ENCODE measurements around the gene FCN1.

Gene FCN1

GRCh38 chr9:134932606-134933005 lies 14.9 kb upstream of the FCN1 start:
- Mint-ChIP-seq H3K27me3 (ENCODE audit: low read depth, poor library complexity) (peaks cover 5% of the 10 kb centered on the region), H3K9me3 (no peaks in the 10 kb centered on the region), H3K4me1 (peaks cover 63% of the 10 kb centered on the region), H3K36me3 (ENCODE audit: low read depth) (no peaks in the 10 kb centered on the region), H3K4me3 (no peak overlapping the region), H3K27ac (no peak overlapping the region)
- DNase-seq: no peak
- TF ChIP-seq, protein P1, sequence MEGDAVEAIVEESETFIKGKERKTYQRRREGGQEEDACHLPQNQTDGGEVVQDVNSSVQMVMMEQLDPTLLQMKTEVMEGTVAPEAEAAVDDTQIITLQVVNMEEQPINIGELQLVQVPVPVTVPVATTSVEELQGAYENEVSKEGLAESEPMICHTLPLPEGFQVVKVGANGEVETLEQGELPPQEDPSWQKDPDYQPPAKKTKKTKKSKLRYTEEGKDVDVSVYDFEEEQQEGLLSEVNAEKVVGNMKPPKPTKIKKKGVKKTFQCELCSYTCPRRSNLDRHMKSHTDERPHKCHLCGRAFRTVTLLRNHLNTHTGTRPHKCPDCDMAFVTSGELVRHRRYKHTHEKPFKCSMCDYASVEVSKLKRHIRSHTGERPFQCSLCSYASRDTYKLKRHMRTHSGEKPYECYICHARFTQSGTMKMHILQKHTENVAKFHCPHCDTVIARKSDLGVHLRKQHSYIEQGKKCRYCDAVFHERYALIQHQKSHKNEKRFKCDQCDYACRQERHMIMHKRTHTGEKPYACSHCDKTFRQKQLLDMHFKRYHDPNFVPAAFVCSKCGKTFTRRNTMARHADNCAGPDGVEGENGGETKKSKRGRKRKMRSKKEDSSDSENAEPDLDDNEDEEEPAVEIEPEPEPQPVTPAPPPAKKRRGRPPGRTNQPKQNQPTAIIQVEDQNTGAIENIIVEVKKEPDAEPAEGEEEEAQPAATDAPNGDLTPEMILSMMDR (IDR thresholded peaks at IDR 0.05): no peak

GRCh38 chr9:134932171-134932570 lies 14.5 kb upstream of the FCN1 start:
- H3K27ac Mint-ChIP-seq: no peak overlapping the region
- peaks cover 58% of the 10 kb centered on the region for H3K4me1 Mint-ChIP-seq
- H3K36me3 Mint-ChIP-seq (ENCODE audit: low read depth): no peaks in the 10 kb centered on the region
- no peak overlapping the region for H3K4me3 Mint-ChIP-seq
- TF ChIP-seq, protein P1 (IDR thresholded peaks at IDR 0.05): no peak
- peaks cover 5% of the 10 kb centered on the region for H3K27me3 Mint-ChIP-seq (ENCODE audit: low read depth, poor library complexity)
- H3K9me3 Mint-ChIP-seq: no peaks in the 10 kb centered on the region
- DNase-seq: no peak

- Mint-ChIP-seq H3K9me3 (peaks cover 2% of the 10 kb centered on the region), H3K4me3 (no peak overlapping the region), H3K36me3 (ENCODE audit: low read depth) (no peaks in the 10 kb centered on the region), H3K27ac (peak overlapping the region; percentile 77), H3K27me3 (ENCODE audit: low read depth, poor library complexity) (no peaks in the 10 kb centered on the region), H3K4me1 (peaks cover 42% of the 10 kb centered on the region)
- no peak for DNase-seq
- TF ChIP-seq, protein P1 (IDR thresholded peaks at IDR 0.05): no peak
These were observed 12.7 kb upstream of the FCN1 start for GRCh38 chr9:134930398-134930797.

DNA sequence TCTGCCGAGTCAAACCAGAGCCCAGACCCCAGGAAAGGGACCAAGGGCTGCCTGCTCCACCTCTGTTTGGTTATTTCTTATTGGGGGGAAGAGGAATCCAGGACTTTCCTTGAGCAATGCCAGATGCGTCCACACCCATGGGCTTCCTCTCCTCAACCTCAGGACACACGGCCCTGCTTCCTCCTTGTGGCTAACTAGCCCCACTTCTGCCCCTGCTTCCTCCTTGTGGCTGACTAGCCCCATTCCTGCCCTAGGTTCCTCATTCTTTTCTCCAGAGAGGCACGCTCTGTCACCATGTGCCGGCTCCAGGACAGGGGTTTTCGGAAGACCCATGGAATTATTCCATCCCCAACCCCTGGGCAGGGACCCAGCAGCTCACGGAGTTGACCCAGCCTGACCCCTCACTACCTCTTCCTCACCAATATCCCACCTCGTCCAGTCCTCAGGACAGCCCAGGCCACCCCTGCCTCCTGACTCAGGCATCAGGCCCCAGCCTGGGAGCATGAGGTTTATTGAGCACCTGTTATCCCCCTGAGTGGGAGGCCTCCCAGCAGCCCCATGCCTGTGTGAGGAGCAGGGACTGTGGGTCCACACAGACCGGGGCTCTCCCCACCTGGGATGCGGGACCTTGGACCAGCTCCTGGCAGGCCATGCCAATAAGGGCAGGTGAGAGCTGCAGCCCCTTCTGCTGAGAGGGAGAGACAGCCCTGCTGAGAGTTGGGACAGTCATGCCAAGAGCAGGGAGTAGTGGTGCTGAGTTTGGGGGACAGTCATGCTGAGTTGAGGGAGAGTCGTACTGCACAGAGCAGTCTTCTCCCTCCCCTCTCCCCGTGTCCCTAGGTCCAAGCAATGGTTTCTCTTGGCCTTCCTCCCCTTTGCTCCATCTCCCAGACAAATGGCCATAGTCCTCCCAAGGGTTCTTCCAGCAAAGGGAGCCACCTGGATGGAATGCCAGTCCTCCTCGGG lies 11.8 kb upstream of the FCN1 start:
- H3K4me3 Mint-ChIP-seq: no peak overlapping the region
- H3K36me3 Mint-ChIP-seq (ENCODE audit: low read depth): no peaks in the 10 kb centered on the region
- no peak for DNase-seq
- peaks cover 32% of the 10 kb centered on the region for H3K4me1 Mint-ChIP-seq
- TF ChIP-seq, protein P1 (IDR thresholded peaks at IDR 0.05): no peak
- H3K9me3 Mint-ChIP-seq: peaks cover 4% of the 10 kb centered on the region
- no peaks in the 10 kb centered on the region for H3K27me3 Mint-ChIP-seq (ENCODE audit: low read depth, poor library complexity)
- no peak overlapping the region for H3K27ac Mint-ChIP-seq

DNA sequence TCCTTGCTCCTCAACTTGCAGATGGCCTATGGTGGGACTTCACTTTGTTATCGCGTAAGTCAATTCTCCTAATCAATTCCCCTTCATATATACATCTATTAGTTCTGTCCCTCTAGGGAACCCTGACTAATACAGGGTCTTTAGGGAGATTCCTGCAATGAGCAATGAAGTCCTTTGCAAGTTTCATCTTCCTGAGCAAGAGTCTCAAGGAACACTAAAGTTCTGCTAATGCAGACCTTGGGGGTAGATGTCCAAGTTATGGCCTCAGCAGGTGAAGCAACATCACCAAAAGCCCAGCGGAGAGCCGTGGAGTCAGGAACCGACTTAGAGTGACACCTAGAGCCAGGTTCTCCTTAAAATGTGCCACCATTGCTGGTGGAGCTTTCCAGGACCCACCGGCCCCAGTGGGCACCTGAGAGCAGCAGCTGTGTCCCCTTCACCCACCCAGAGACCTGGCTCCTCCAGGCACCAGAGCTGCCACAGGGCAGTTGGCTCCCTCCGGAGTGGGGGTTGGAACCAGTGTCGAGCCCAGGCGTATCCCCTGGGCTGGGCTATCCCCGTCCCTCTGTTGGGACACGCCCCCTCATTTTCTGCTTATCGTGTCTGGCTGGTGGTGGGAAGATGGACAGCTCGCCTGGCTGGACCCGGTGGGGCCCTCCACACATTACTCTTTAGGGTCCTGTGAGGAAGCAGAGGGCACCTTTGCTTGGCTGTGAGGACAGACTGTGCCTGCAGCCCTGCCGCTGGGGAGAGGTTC lies 10.9 kb upstream of the FCN1 start:
- DNase-seq: no peak
- Mint-ChIP-seq H3K27me3 (ENCODE audit: low read depth, poor library complexity) (no peaks in the 10 kb centered on the region), H3K9me3 (peaks cover 4% of the 10 kb centered on the region), H3K4me1 (peaks cover 25% of the 10 kb centered on the region), H3K27ac (no peak overlapping the region), H3K36me3 (ENCODE audit: low read depth) (no peaks in the 10 kb centered on the region), H3K4me3 (no peak overlapping the region)
- TF ChIP-seq, protein P1 (IDR thresholded peaks at IDR 0.05): no peak

All from nephron progenitor cell (in vitro differentiated cells).